IPS-15b (cell line): ENCODE measurements around the gene HSBP1L1.

ENCODE experiments used
- H3K27me3 ChIP-seq: one replicate; pipeline ENCODE4 v1.6.1; 2013; ENCODE audit warnings: low read length; ENCODE audit not compliant: control insufficient read depth, insufficient read depth
- H3K36me3 ChIP-seq: one replicate; pipeline ENCODE4 v1.6.1; 2013; ENCODE audit warnings: low read length; ENCODE audit not compliant: control insufficient read depth, insufficient read depth
- H3K4me1 ChIP-seq: one replicate; pipeline ENCODE4 v1.6.1; 2013; ENCODE audit warnings: mild to moderate bottlenecking, low read length; ENCODE audit not compliant: control insufficient read depth, insufficient read depth
- H3K4me3 ChIP-seq: one replicate; pipeline ENCODE4 v1.5.1; 2013; ENCODE audit warnings: low read depth, low read length
- H3K9ac ChIP-seq: one replicate; pipeline ENCODE4 v1.6.1; 2013; ENCODE audit warnings: low read depth, mild to moderate bottlenecking, low read length
- H3K9me3 ChIP-seq: one replicate; pipeline ENCODE4 v1.6.1; 2013; ENCODE audit warnings: mild to moderate bottlenecking, low read length; ENCODE audit not compliant: control insufficient read depth, insufficient read depth

Gene HSBP1L1

GRCh38 chr18:79923896-79924585 is 40.4 kb upstream of the HSBP1L1 start:
- Histone ChIP-seq H3K36me3 (peaks cover 3% of the 10 kb centered on the region), H3K9me3 (no peaks in the 10 kb centered on the region), H3K4me1 (no peaks in the 10 kb centered on the region), H3K27me3 (no peaks in the 10 kb centered on the region), H3K9ac (no peak overlapping the region), H3K4me3 (no peak overlapping the region)

- Histone ChIP-seq H3K4me1 (no peaks in the 10 kb centered on the region), H3K4me3 (no peak overlapping the region), H3K27me3 (no peaks in the 10 kb centered on the region), H3K9me3 (no peaks in the 10 kb centered on the region), H3K9ac (no peak overlapping the region), H3K36me3 (peaks cover 3% of the 10 kb centered on the region)
Observed at GRCh38 chr18:79924814-79925731, 39.4 kb upstream of the HSBP1L1 start.

GRCh38 chr18:79926306-79926705 is 38.1 kb upstream of the HSBP1L1 start:
- H3K9ac ChIP-seq: no peak overlapping the region
- peaks cover 3% of the 10 kb centered on the region for H3K36me3 ChIP-seq
- no peaks in the 10 kb centered on the region for H3K4me1 ChIP-seq
- no peak overlapping the region for H3K4me3 ChIP-seq
- H3K9me3 ChIP-seq: no peaks in the 10 kb centered on the region
- H3K27me3 ChIP-seq: no peaks in the 10 kb centered on the region

- Histone ChIP-seq H3K4me3 (no peak overlapping the region), H3K36me3 (peaks cover 3% of the 10 kb centered on the region), H3K4me1 (no peaks in the 10 kb centered on the region), H3K9ac (no peak overlapping the region), H3K27me3 (no peaks in the 10 kb centered on the region), H3K9me3 (no peaks in the 10 kb centered on the region)
Observed at GRCh38 chr18:79926715-79927606, 37.5 kb upstream of the HSBP1L1 start.

- no peak overlapping the region for H3K9ac ChIP-seq
- no peak overlapping the region for H3K4me3 ChIP-seq
- peaks cover 3% of the 10 kb centered on the region for H3K36me3 ChIP-seq
Observed at GRCh38 chr18:79927607-79928562, 36.6 kb upstream of the HSBP1L1 start.

GRCh38 chr18:79928563-79928960 is 35.9 kb upstream of the HSBP1L1 start:
- Histone ChIP-seq H3K4me3 (no peak overlapping the region), H3K9ac (no peak overlapping the region), H3K27me3 (no peaks in the 10 kb centered on the region), H3K4me1 (no peaks in the 10 kb centered on the region), H3K36me3 (peaks cover 3% of the 10 kb centered on the region), H3K9me3 (no peaks in the 10 kb centered on the region)

More at GRCh38 chr18:79927607-79928562, 36.6 kb upstream of the HSBP1L1 start:
- Histone ChIP-seq H3K27me3 (no peaks in the 10 kb centered on the region), H3K4me1 (no peaks in the 10 kb centered on the region), H3K9me3 (no peaks in the 10 kb centered on the region)

GRCh38 chr18:79930020-79930642 is 34.3 kb upstream of the HSBP1L1 start:
- H3K4me3 ChIP-seq: no peak overlapping the region
- no peak overlapping the region for H3K9ac ChIP-seq
- no peaks in the 10 kb centered on the region for H3K36me3 ChIP-seq
- H3K9me3 ChIP-seq: no peaks in the 10 kb centered on the region
- no peaks in the 10 kb centered on the region for H3K27me3 ChIP-seq
- H3K4me1 ChIP-seq: no peaks in the 10 kb centered on the region

GRCh38 chr18:79931475-79931874 is 33.0 kb upstream of the HSBP1L1 start:
- Histone ChIP-seq H3K4me1 (no peaks in the 10 kb centered on the region), H3K27me3 (no peaks in the 10 kb centered on the region), H3K4me3 (no peak overlapping the region), H3K9me3 (no peaks in the 10 kb centered on the region), H3K9ac (no peak overlapping the region), H3K36me3 (no peaks in the 10 kb centered on the region)

GRCh38 chr18:79932907-79933306 is 31.5 kb upstream of the HSBP1L1 start:
- Histone ChIP-seq H3K4me1 (no peaks in the 10 kb centered on the region), H3K27me3 (no peaks in the 10 kb centered on the region), H3K9ac (no peak overlapping the region), H3K36me3 (no peaks in the 10 kb centered on the region), H3K4me3 (no peak overlapping the region), H3K9me3 (no peaks in the 10 kb centered on the region)

GRCh38 chr18:79933765-79934164 is 30.7 kb upstream of the HSBP1L1 start:
- Histone ChIP-seq H3K4me3 (no peak overlapping the region), H3K36me3 (no peaks in the 10 kb centered on the region), H3K9ac (no peak overlapping the region), H3K27me3 (no peaks in the 10 kb centered on the region), H3K4me1 (no peaks in the 10 kb centered on the region), H3K9me3 (no peaks in the 10 kb centered on the region)
